ENCODE data around the gene TRIM15. TPM values are rescaled to one million over a fixed set of nuclear protein-coding genes. Genes with fewer than 3 reads are reported as not detected.

TRIM15 gene
- total and polyA plus RNA-seq, 9 of the 15 experiments (the other 6 are each of a cell fraction or from before 2014, with no cell fraction given) = 0.06 to 2.6 (median 0.83) TPM

DNA sequence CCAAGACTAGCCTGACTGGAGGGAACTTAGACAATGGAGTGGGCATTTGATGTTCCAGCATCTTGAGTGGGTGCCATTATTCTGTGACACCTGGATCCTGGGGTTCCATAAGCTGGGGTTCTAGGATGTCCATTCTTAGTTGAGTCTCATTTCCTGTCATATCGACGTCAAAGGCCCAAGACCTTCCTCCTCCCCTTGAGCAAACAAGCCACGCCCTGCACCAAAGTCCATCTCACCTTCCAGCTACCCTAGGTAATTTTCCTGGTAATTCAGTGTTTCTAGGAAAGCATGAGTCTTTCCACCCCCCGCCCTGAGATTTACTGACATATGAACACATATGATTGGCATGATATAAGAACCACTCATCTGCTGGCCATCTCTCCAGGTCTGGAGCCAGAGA lies 27.6 kb upstream of the TRIM15 start, which contains the start of gene TRIM40 (continued):
- TF ChIP-seq, protein P1, sequence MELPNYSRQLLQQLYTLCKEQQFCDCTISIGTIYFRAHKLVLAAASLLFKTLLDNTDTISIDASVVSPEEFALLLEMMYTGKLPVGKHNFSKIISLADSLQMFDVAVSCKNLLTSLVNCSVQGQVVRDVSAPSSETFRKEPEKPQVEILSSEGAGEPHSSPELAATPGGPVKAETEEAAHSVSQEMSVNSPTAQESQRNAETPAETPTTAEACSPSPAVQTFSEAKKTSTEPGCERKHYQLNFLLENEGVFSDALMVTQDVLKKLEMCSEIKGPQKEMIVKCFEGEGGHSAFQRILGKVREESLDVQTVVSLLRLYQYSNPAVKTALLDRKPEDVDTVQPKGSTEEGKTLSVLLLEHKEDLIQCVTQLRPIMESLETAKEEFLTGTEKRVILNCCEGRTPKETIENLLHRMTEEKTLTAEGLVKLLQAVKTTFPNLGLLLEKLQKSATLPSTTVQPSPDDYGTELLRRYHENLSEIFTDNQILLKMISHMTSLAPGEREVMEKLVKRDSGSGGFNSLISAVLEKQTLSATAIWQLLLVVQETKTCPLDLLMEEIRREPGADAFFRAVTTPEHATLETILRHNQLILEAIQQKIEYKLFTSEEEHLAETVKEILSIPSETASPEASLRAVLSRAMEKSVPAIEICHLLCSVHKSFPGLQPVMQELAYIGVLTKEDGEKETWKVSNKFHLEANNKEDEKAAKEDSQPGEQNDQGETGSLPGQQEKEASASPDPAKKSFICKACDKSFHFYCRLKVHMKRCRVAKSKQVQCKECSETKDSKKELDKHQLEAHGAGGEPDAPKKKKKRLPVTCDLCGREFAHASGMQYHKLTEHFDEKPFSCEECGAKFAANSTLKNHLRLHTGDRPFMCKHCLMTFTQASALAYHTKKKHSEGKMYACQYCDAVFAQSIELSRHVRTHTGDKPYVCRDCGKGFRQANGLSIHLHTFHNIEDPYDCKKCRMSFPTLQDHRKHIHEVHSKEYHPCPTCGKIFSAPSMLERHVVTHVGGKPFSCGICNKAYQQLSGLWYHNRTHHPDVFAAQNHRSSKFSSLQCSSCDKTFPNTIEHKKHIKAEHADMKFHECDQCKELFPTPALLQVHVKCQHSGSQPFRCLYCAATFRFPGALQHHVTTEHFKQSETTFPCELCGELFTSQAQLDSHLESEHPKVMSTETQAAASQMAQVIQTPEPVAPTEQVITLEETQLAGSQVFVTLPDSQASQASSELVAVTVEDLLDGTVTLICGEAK (IDR thresholded peaks at IDR 0.05) = no peak
- TF ChIP-seq, protein P1 (CRISPR knock-in tag; IDR thresholded peaks at IDR 0.05) = no peak
- TF ChIP-seq ZNF232 (CRISPR knock-in tag; IDR thresholded peaks at IDR 0.05) (no peak), SMAD3 (CRISPR knock-in tag; conservative IDR thresholded peaks at IDR 0.05) (no peak), ZNF146 (CRISPR knock-in tag; IDR thresholded peaks at IDR 0.05; ENCODE audit: unreplicated experiment) (no peak), RB1 (IDR thresholded peaks at IDR 0.05; ENCODE audit: low read depth) (no peak), ATF7 (IDR thresholded peaks at IDR 0.05) (no peak), ZNF445 (CRISPR knock-in tag; IDR thresholded peaks at IDR 0.05; ENCODE audit: low read depth) (no peak), ZNF79 (CRISPR knock-in tag; IDR thresholded peaks at IDR 0.05; ENCODE audit: low read depth) (no peak)
- TF ChIP-seq, protein P2, sequence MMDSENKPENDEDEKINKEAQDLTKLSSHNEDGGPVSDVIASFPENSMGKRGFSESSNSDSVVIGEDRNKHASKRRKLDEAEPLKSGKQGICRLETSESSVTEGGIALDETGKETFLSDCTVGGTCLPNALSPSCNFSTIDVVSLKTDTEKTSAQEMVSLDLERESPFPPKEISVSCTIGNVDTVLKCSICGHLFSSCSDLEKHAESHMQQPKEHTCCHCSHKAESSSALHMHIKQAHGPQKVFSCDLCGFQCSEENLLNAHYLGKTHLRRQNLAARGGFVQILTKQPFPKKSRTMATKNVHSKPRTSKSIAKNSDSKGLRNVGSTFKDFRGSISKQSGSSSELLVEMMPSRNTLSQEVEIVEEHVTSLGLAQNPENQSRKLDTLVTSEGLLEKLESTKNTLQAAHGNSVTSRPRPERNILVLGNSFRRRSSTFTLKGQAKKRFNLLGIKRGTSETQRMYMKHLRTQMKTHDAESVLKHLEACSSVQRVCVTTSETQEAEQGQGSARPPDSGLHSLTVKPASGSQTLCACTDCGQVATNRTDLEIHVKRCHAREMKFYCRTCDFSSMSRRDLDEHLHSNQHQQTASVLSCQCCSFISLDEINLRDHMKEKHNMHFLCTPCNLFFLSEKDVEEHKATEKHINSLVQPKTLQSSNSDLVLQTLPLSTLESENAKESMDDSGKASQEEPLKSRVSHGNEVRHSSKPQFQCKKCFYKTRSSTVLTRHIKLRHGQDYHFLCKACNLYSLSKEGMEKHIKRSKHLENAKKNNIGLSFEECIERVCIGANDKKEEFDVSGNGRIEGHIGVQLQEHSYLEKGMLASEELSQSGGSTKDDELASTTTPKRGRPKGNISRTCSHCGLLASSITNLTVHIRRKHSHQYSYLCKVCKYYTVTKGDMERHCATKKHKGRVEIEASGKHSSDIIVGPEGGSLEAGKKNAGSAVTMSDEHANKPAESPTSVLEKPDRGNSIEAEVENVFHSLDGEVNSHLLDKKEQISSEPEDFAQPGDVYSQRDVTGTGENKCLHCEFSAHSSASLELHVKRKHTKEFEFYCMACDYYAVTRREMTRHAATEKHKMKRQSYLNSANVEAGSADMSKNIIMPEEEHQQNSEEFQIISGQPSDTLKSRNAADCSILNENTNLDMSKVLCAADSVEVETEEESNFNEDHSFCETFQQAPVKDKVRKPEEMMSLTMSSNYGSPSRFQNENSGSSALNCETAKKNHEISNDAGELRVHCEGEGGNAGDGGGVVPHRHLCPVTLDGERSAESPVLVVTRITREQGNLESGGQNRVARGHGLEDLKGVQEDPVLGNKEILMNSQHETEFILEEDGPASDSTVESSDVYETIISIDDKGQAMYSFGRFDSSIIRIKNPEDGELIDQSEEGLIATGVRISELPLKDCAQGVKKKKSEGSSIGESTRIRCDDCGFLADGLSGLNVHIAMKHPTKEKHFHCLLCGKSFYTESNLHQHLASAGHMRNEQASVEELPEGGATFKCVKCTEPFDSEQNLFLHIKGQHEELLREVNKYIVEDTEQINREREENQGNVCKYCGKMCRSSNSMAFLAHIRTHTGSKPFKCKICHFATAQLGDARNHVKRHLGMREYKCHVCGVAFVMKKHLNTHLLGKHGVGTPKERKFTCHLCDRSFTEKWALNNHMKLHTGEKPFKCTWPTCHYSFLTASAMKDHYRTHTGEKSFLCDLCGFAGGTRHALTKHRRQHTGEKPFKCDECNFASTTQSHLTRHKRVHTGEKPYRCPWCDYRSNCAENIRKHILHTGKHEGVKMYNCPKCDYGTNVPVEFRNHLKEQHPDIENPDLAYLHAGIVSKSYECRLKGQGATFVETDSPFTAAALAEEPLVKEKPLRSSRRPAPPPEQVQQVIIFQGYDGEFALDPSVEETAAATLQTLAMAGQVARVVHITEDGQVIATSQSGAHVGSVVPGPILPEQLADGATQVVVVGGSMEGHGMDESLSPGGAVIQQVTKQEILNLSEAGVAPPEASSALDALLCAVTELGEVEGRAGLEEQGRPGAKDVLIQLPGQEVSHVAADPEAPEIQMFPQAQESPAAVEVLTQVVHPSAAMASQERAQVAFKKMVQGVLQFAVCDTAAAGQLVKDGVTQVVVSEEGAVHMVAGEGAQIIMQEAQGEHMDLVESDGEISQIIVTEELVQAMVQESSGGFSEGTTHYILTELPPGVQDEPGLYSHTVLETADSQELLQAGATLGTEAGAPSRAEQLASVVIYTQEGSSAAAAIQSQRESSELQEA (IDR thresholded peaks at IDR 0.05; ENCODE audit: low read depth) = no peak

All from K562 (cell line).